ENCODE measurements around the gene NSUN6.

DNA sequence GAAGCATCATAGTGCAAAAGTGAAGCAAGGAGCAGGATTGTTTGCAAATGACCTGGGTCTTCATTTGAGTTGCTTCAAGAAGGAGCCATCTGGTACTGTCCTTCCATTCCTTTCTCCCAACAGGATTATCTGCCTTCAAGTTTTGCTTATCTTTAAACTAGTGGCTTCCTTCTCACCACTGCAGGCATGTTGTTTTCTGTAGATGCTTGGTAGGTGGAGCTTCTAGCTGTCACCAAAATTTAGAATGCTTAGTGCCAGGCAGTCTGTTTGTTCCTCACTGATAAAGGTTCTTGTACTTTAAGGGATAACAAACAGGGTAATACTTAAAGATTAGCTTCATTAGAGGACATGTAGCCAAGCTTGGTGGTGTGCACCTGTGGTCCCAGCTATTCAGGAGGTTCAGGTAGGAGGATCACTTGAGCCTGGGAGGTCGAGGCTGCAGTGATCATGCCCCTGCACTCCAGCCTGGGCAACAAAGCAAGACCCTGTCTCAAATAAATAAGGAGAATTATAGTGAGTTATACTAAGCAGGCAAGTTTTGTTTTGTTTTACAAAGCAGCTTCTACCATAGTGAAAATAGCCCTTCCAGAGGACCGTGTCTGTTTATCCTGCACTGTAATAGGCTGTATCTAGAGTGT, 13.6 kb upstream of the NSUN6 start:
- TF ChIP-seq EGR1 (IDR thresholded peaks at IDR 0.05; ENCODE audit: low read depth) (no peak), POLR2A (IDR thresholded peaks at IDR 0.05; ENCODE audit: borderline replicate concordance, extremely low read depth, insufficient read depth, insufficient read length) (no peak), MAX (IDR thresholded peaks at IDR 0.05) (no peak), EZH2 (IDR thresholded peaks at IDR 0.05) (no peak), EZH2phosphoT487 (IDR thresholded peaks at IDR 0.05; ENCODE audit: borderline replicate concordance) (no peak)
- TF ChIP-seq, protein P1, sequence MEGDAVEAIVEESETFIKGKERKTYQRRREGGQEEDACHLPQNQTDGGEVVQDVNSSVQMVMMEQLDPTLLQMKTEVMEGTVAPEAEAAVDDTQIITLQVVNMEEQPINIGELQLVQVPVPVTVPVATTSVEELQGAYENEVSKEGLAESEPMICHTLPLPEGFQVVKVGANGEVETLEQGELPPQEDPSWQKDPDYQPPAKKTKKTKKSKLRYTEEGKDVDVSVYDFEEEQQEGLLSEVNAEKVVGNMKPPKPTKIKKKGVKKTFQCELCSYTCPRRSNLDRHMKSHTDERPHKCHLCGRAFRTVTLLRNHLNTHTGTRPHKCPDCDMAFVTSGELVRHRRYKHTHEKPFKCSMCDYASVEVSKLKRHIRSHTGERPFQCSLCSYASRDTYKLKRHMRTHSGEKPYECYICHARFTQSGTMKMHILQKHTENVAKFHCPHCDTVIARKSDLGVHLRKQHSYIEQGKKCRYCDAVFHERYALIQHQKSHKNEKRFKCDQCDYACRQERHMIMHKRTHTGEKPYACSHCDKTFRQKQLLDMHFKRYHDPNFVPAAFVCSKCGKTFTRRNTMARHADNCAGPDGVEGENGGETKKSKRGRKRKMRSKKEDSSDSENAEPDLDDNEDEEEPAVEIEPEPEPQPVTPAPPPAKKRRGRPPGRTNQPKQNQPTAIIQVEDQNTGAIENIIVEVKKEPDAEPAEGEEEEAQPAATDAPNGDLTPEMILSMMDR (IDR thresholded peaks at IDR 0.05 in 2 of 3, conservative IDR thresholded peaks at IDR 0.05 in 1 of 3; ENCODE audit: borderline replicate concordance in 1 of 3, insufficient read depth in 1 of 3, low read depth in 2 of 3, low read length in 2 of 3): no peak
